ENCODE measurements around the gene KCNG2. TPM values are rescaled to one million over a fixed set of nuclear protein-coding genes. Genes with fewer than 3 reads are reported as not detected.

Gene KCNG2
- total and polyA plus RNA-seq, 2 experiments from 2014 or later, result 0.13 to 0.52 TPM

DNA sequence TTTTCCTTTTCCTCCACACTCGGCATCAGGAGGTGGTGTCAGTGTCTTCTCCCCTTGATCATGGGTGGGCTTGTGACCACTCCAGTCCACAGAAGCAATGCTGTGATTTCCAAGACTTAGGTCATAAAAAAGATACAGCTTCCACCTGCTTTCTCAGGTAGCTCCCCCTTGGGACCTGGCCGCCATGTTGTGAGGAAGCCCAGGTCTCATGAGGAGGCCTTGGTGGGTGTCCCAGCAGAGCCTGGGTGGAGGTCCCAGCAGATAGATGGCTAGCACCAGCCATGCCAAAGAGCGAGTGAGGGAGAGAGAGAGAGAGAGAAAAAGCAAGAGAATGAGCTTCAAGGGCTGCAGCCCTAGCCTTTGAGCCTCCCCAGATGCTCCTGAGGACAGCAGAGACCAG, 137.8 kb downstream of the KCNG2 start:
- peaks cover 12% of the 10 kb centered on the region for H3K79me2 ChIP-seq (replicated peaks; ENCODE audit: insufficient read depth)
- H3K36me3 Mint-ChIP-seq (ENCODE audit: low read depth), result peaks cover 6% of the 10 kb centered on the region; the same call in 2 of the 3 replicates

DNA sequence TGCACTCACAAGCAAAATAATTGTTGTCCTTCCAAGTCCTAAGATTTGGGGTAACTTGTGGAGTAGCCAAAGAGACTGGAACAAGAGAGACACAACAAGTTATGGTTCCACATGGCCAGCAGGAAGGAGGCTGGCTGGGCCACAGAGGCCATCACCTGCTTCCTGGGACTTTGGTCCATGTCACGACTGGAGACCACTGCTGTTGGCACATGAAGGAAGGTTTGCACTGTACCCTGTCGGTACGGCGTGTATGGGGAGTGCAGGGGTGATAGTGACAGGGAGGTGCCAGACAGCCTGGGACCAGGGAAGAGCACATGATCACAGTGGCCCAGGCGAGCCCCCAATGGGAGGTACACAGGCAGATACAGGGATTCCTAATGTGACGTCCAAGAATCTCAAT, 138.2 kb downstream of the KCNG2 start:
- peaks cover 8% of the 10 kb centered on the region; the same call in 1 of the 2 replicates for H4K20me1 ChIP-seq (replicated peaks; ENCODE audit: insufficient read depth)
- DNase-seq (ENCODE audit: low spot score), result no peak
- Mint-ChIP-seq H3K27me3 (ENCODE audit: insufficient read depth, low read depth, poor library complexity) (no peaks in the 10 kb centered on the region), H3K4me1 (no peaks in the 10 kb centered on the region; the same call in 2 of the 3 replicates), H3K4me3 (no peak overlapping the region), H3K27ac (no peak overlapping the region), H3K9me3 (peaks cover 7% of the 10 kb centered on the region; the same call in 2 of the 3 replicates), H3K36me3 (ENCODE audit: low read depth) (peaks cover 6% of the 10 kb centered on the region; the same call in 2 of the 3 replicates)
- H3K36me3 ChIP-seq (ENCODE audit: insufficient read depth), result no peaks in the 10 kb centered on the region
- no peak overlapping the region for H3K4me2 ChIP-seq
- H3K27me3 ChIP-seq (ENCODE audit: insufficient read depth), result no peaks in the 10 kb centered on the region
- no peak overlapping the region for H3K27ac ChIP-seq (ENCODE audit: low read depth)
- no peaks in the 10 kb centered on the region for H3K9me2 ChIP-seq (ENCODE audit: insufficient read depth)
- H3K4me3 ChIP-seq, result no peak overlapping the region
- H2AFZ ChIP-seq, result no peak overlapping the region
- H3K4me1 ChIP-seq (ENCODE audit: insufficient read depth), result 0 out of 2 replicates have a peak, but pooled peaks cover 3% of the 10 kb centered on the region
- H3F3A ChIP-seq (replicated peaks; ENCODE audit: low read depth), result no peaks in the 10 kb centered on the region
- H3K79me2 ChIP-seq (replicated peaks; ENCODE audit: insufficient read depth), result peaks cover 12% of the 10 kb centered on the region
- no peak for ATAC-seq
- TF ChIP-seq CREB1 (CRISPR knock-in tag; IDR thresholded peaks at IDR 0.05; ENCODE audit: low read depth) (no peak), EZH2 (IDR thresholded peaks at IDR 0.05; ENCODE audit: low read depth, unreplicated experiment) (no peak), JUNB (IDR thresholded peaks at IDR 0.05; ENCODE audit: unreplicated experiment) (no peak), EZH2phosphoT487 (IDR thresholded peaks at IDR 0.05; ENCODE audit: unreplicated experiment) (no peak), ZNF114 (CRISPR knock-in tag; IDR thresholded peaks at IDR 0.05) (no peak), NANOG (IDR thresholded peaks at IDR 0.05; ENCODE audit: borderline replicate concordance) (no peak), ZNF331 (CRISPR knock-in tag; IDR thresholded peaks at IDR 0.05; ENCODE audit: low read depth) (no peak), STAT1 (IDR thresholded peaks at IDR 0.05; ENCODE audit: unreplicated experiment) (no peak), POLR2AphosphoS5 (IDR thresholded peaks at IDR 0.05; ENCODE audit: low read depth) (no peak)
- TF ChIP-seq, protein P1, sequence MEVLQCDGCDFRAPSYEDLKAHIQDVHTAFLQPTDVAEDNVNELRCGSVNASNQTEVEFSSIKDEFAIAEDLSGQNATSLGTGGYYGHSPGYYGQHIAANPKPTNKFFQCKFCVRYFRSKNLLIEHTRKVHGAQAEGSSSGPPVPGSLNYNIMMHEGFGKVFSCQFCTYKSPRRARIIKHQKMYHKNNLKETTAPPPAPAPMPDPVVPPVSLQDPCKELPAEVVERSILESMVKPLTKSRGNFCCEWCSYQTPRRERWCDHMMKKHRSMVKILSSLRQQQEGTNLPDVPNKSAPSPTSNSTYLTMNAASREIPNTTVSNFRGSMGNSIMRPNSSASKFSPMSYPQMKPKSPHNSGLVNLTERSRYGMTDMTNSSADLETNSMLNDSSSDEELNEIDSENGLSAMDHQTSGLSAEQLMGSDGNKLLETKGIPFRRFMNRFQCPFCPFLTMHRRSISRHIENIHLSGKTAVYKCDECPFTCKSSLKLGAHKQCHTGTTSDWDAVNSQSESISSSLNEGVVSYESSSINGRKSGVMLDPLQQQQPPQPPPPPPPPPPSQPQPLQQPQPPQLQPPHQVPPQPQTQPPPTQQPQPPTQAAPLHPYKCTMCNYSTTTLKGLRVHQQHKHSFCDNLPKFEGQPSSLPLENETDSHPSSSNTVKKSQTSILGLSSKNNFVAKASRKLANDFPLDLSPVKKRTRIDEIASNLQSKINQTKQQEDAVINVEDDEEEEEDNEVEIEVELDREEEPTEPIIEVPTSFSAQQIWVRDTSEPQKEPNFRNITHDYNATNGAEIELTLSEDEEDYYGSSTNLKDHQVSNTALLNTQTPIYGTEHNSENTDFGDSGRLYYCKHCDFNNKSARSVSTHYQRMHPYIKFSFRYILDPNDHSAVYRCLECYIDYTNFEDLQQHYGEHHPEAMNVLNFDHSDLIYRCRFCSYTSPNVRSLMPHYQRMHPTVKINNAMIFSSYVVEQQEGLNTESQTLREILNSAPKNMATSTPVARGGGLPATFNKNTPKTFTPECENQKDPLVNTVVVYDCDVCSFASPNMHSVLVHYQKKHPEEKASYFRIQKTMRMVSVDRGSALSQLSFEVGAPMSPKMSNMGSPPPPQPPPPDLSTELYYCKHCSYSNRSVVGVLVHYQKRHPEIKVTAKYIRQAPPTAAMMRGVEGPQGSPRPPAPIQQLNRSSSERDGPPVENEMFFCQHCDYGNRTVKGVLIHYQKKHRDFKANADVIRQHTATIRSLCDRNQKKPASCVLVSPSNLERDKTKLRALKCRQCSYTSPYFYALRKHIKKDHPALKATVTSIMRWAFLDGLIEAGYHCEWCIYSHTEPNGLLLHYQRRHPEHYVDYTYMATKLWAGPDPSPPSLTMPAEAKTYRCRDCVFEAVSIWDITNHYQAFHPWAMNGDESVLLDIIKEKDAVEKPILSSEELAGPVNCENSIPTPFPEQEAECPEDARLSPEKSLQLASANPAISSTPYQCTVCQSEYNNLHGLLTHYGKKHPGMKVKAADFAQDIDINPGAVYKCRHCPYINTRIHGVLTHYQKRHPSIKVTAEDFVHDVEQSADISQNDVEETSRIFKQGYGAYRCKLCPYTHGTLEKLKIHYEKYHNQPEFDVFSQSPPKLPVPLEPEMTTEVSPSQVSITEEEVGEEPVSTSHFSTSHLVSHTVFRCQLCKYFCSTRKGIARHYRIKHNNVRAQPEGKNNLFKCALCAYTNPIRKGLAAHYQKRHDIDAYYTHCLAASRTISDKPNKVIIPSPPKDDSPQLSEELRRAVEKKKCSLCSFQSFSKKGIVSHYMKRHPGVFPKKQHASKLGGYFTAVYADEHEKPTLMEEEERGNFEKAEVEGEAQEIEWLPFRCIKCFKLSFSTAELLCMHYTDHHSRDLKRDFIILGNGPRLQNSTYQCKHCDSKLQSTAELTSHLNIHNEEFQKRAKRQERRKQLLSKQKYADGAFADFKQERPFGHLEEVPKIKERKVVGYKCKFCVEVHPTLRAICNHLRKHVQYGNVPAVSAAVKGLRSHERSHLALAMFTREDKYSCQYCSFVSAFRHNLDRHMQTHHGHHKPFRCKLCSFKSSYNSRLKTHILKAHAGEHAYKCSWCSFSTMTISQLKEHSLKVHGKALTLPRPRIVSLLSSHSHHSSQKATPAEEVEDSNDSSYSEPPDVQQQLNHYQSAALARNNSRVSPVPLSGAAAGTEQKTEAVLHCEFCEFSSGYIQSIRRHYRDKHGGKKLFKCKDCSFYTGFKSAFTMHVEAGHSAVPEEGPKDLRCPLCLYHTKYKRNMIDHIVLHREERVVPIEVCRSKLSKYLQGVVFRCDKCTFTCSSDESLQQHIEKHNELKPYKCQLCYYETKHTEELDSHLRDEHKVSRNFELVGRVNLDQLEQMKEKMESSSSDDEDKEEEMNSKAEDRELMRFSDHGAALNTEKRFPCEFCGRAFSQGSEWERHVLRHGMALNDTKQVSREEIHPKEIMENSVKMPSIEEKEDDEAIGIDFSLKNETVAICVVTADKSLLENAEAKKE (CRISPR knock-in tag; IDR thresholded peaks at IDR 0.05), result no peak
- TF ChIP-seq, protein P2, sequence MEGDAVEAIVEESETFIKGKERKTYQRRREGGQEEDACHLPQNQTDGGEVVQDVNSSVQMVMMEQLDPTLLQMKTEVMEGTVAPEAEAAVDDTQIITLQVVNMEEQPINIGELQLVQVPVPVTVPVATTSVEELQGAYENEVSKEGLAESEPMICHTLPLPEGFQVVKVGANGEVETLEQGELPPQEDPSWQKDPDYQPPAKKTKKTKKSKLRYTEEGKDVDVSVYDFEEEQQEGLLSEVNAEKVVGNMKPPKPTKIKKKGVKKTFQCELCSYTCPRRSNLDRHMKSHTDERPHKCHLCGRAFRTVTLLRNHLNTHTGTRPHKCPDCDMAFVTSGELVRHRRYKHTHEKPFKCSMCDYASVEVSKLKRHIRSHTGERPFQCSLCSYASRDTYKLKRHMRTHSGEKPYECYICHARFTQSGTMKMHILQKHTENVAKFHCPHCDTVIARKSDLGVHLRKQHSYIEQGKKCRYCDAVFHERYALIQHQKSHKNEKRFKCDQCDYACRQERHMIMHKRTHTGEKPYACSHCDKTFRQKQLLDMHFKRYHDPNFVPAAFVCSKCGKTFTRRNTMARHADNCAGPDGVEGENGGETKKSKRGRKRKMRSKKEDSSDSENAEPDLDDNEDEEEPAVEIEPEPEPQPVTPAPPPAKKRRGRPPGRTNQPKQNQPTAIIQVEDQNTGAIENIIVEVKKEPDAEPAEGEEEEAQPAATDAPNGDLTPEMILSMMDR (conservative IDR thresholded peaks at IDR 0.05; ENCODE audit: low read depth in 2 of 2), result no peak
- TF ChIP-seq, protein P3, sequence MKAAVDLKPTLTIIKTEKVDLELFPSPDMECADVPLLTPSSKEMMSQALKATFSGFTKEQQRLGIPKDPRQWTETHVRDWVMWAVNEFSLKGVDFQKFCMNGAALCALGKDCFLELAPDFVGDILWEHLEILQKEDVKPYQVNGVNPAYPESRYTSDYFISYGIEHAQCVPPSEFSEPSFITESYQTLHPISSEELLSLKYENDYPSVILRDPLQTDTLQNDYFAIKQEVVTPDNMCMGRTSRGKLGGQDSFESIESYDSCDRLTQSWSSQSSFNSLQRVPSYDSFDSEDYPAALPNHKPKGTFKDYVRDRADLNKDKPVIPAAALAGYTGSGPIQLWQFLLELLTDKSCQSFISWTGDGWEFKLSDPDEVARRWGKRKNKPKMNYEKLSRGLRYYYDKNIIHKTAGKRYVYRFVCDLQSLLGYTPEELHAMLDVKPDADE (IDR thresholded peaks at IDR 0.05), result no peak

More for the DNA sequence above, 137.8 kb downstream of the KCNG2 start:
- H3K4me1 ChIP-seq (ENCODE audit: insufficient read depth), result 0 out of 2 replicates have a peak, but pooled peaks cover 3% of the 10 kb centered on the region
- peaks cover 8% of the 10 kb centered on the region; the same call in 1 of the 2 replicates for H4K20me1 ChIP-seq (replicated peaks; ENCODE audit: insufficient read depth)
- H3K4me2 ChIP-seq, result no peak overlapping the region
- no peak overlapping the region for H2AFZ ChIP-seq
- H3K4me3 ChIP-seq, result no peak overlapping the region
- no peaks in the 10 kb centered on the region for H3K36me3 ChIP-seq (ENCODE audit: insufficient read depth)
- H3K27ac Mint-ChIP-seq, result no peak overlapping the region
- H3K4me1 Mint-ChIP-seq, result no peaks in the 10 kb centered on the region; the same call in 2 of the 3 replicates
- no peaks in the 10 kb centered on the region for H3K27me3 ChIP-seq (ENCODE audit: insufficient read depth)
- H3K9me2 ChIP-seq (ENCODE audit: insufficient read depth), result no peaks in the 10 kb centered on the region
- TF ChIP-seq POLR2AphosphoS5 (IDR thresholded peaks at IDR 0.05; ENCODE audit: low read depth) (no peak), JUNB (IDR thresholded peaks at IDR 0.05; ENCODE audit: unreplicated experiment) (no peak), EZH2 (IDR thresholded peaks at IDR 0.05; ENCODE audit: low read depth, unreplicated experiment) (no peak)
- peaks cover 8% of the 10 kb centered on the region; the same call in 2 of the 3 replicates for H3K9me3 Mint-ChIP-seq
- no peak overlapping the region for H3K27ac ChIP-seq (ENCODE audit: low read depth)
- no peaks in the 10 kb centered on the region for H3K27me3 Mint-ChIP-seq (ENCODE audit: insufficient read depth, low read depth, poor library complexity)
- no peak for DNase-seq (ENCODE audit: low spot score)
- H3K4me3 Mint-ChIP-seq, result no peak overlapping the region
- H3F3A ChIP-seq (replicated peaks; ENCODE audit: low read depth), result no peaks in the 10 kb centered on the region
- no peak for ATAC-seq

Measured in GM23338 (cell line).